GM21529 (cell line): ENCODE measurements around the gene TIMP4.

Source experiments
- ATAC-seq: cut with Tn5 transposase; IDR thresholded peaks from one replicate; pipeline ENCODE4 v1.9.1; 2021; ENCODE audit not compliant: unreplicated experiment

The TIMP4 gene

GRCh38 chr3:12107071-12107713 is 51.5 kb downstream of the TIMP4 start:
- ATAC-seq = no peak
